HTR-8/SVneo (cell line): ENCODE measurements around the gene KYNU.

Source experiments
- DNase-seq: peaks from one replicate; pipeline ENCODE4 v3.0.0; 2011; ENCODE audit warnings: low spot score, mixed read lengths; ENCODE audit not compliant: insufficient read length
- FAIRE-seq: peaks from 2 replicates; lab custom pipeline; 2011; peaks lifted over from hg19 to GRCh38; lab: Jason Lieb, UNC

Gene KYNU

DNA sequence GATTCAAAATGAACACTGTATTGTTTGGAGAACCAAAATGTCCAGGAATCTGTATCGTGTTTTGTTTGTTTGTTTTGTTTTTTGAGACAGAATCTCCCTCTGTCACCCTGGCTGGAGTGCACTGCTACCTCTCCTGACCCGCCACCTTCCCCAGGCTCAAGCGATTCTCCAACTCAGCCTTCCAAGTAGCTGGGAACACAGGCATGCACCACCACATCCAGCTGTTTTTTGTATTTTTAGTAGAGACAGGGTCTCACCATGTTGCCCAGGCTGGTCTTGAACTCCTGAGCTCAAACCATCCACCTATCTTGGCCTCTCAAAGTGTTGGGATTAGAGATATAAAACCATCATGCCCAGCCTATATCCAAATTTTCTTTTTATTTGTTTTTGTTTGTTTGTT lies 74.6 kb downstream of the KYNU start:
- DNase-seq (no peak), FAIRE-seq (no peak)

DNA sequence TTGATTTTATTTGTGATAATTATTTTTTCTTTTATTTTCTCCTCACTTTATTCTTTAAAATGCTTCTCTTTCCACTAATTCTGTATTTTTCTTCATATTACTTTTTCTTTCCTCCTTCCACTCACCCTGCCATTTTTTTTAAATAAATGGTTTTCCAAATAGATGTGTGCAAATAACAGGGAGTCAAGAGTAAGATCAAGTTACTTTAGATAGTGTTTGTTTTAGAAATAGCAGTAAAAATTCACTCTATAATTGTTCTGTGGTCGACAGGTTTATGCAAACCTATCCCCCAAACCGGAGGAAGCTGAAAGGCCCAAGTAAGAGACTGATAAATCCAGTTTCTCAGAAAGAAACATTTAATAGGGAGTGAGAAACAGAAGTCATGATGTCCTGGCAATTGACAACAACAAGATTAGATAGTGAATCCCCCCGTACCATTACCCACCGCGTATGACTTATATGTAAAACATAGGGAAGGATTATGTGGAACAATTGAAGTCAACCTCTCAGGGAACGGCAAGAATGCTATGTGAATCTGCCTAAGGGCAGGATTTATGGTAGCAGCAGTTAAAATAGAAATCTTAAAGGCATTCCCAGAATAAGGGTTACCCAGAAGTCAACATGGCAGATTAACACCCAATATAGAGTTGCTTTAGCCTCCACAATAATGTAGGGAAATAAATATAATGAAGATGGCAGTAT lies 75.5 kb downstream of the KYNU start:
- DNase-seq, result no peak
- no peak for FAIRE-seq

DNA sequence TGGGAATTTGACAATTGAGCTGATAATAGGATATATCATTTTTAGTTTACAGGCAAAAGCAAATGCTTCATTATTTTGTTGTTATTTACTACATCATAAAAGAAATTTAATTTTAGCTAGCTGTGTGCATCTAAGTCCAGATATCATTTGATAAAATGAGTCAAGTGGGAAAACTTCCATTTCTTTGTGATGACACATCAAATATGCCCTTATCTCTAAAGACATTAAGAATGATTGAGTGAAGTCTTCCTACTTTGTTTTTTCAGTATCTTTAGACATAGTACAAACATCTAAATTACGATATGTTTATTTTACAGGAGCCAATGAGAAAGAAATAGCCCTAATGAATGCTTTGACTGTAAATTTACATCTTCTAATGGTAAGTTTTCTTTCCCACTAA lies 77.0 kb downstream of the KYNU start:
- FAIRE-seq (no peak), DNase-seq (no peak)

DNA sequence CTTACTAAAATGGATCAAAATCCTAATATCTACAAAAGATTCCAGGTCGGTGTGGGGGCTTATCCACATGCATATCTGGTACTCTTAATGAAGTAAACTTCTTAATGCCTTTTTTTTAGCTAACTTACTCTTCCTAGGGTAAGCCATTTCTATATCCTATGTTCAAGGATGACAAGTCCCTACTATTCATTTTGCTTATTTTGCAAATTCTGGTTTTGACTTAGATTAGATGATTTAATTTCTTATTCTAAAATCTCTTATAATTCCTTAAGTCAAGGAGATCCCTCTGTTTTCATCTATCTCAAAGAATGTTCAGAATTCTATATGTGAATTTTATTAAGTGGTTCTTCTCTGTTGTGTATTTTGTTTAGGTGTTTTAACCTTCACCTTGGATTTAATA lies 79.7 kb downstream of the KYNU start:
- DNase-seq, result no peak
- no peak for FAIRE-seq

DNA sequence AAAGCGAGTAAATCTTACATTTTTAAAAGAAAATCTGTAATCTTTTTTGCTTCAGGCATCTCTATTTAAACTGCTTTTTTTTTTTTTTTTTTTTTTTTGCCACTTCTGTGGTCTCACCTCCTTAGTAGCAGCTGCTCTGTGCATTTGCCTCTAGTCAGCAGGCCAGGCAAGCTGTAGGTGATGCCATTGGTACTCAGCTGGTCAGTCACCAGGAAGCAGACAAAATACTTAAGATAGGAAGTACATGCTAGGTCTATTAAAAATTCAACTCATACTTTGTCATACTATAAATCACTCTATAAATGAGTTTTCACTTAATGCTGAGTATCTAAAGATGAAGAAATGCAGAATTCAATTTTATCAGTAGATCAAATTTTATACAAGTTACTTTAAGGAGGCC lies 83.7 kb downstream of the KYNU start:
- DNase-seq (no peak), FAIRE-seq (no peak)

DNA sequence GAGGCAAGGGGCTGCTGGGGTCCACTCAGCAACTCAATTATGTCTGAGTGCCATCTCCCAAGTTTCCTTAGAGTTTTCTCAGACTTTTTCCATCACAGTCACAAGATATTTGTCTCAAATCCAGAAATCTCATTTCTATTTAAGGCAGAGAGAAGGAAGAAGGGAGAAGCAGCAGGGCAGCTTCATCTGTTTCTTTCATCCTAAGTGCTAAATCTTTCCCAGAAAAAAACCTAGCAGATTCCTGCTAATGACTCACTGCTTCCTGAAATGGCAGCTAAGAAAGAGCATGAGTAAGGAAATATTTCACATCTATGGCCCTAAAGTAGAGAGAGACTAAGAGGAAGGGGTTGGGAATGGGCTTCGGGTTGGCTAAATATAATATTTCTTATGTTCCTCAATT lies 88.0 kb downstream of the KYNU start:
- no peak for FAIRE-seq
- no peak for DNase-seq

DNA sequence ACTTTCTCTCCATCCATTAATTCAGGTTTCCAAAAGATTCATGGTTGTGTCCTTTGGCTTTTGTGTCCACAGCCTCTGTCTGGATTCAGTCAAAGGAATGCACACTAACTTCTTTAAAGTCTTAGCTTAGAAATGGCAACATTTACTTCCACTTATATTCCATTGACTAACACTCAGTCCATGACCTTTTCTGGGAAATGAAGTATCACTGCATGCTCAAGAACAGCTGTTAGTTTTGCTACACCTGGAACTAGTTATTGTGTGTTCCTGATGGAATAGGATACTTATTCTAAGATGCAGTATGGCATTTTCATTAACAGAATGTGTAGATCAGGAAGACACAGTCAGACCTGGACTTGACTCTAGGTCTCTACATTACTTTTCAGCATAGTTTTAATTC lies 88.8 kb downstream of the KYNU start:
- FAIRE-seq, result no peak

DNA sequence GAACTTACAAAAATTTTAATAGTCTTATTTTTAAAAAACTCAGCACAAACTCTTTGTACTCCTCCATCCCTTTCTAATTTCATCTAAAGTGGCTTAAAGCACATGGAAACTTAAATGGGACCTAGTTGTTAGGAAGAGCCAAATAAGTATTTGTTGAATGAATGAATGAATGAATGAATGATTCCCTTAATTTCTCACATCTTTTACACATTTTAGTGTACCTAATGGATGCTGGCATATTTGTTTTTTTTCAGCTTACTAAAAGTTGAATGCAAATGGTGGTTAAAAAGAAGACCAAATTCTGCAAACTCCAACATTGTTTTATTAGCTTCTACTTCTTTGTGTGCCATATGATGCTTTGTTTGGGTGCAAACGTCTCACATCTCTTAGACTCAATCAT lies 89.6 kb downstream of the KYNU start:
- no peak for FAIRE-seq

More for the DNA sequence above, 88.8 kb downstream of the KYNU start:
- no peak for DNase-seq

DNA sequence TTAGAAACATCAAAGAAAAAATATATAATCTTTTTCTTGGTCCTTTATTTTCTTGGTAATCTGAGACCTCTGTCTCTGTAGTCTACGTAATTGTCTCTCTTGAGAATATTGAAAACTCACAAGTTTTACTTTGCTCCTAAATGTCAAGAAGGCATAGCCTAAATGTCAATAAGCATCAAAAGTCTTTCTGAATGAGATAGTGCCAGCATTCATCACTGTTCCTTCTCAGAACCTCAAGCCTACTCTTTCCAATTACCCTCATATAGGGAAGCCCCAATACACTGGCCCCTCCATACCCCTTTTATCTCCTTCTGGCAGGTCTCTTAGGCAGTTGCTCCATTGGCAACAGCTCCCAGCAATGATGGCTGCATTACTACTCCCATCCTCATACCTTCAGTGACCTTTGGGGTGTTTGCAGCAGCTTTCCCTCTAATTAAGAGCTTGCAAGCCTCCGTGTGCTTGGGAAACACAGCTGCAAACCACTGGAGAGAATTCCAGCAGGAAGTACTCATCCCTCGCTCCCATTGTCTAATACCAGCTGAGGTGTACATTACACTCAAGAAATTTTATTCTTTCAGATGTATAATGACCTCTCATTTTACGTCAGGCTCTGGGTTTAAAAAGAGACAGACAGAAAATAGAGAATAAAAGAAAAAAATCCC lies 95.8 kb downstream of the KYNU start:
- DNase-seq, result no peak

More for the DNA sequence above, 89.6 kb downstream of the KYNU start:
- no peak for DNase-seq

DNA sequence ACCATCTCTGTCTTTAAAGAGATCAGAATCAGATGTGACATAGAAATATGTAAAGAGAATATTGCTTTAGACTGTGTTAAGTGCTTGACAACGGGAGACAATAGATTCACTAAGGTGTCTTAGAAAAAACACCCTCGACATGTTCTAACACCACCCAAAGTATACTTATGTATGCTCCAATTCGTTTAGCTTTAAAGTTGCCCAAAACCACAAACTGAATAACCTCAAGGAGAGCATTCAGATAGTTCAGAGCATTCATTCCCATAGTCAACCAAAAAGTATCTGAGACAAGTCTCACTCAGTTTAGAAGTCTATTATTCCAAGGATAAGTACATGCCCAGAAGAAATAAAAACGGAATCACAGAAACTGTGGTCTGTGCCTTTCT lies 96.4 kb downstream of the KYNU start:
- DNase-seq, result no peak
- FAIRE-seq, result no peak

More for the DNA sequence above, 95.8 kb downstream of the KYNU start:
- FAIRE-seq, result no peak

DNA sequence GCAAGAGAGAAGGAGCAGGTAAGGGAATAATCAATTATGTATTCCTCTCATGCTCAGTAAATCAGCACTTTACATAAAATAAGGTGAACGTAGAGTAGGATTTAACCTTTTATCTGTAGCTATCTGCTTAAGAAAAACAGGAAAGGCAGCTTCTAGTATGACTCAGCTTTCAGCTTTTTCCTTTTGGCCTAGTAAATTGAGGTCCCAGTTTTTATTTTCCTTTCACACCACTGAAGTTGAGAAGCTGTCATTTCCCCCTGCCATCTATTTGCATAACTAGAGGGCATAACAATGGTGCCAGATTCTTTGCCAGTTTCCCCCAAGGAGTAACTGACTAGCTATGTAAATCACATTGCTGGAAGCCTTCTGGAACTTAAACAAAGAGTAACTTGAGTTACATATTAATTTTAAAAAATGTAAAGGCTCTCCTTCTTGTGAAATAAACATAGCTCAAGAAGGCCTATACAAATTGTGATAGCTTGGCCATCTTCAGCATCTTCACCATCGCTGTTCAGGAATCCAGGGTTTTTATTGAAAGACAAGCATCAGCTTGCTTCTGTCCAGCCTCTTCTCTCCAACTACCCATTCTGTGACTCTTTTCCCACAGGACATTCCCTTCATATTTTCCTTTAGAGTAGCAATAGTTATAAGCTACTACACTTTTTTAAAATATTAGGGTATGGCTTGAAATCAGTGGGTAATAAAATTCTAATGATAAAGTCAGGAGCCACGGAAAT lies 97.0 kb downstream of the KYNU start:
- DNase-seq, result no peak
- FAIRE-seq, result no peak

DNA sequence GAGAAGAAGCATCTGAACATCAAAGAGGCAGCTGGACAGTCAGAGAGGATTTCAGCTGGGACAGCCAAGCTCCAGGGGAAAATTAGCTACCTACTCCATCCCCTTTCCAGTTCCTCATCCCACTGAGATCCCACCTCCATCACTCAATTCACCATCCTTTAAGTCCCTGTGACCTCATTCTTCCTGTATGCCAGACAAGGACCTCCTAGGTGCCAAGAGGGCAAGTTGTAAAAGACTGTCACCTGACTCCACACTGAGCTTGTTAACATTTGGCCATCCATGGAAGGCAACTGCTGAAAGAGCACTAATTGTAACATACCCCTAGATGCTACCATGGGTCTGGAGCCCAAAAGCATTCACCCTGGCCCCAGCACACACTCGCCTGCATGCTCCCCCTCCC lies 97.8 kb downstream of the KYNU start:
- FAIRE-seq (no peak), DNase-seq (no peak)

DNA sequence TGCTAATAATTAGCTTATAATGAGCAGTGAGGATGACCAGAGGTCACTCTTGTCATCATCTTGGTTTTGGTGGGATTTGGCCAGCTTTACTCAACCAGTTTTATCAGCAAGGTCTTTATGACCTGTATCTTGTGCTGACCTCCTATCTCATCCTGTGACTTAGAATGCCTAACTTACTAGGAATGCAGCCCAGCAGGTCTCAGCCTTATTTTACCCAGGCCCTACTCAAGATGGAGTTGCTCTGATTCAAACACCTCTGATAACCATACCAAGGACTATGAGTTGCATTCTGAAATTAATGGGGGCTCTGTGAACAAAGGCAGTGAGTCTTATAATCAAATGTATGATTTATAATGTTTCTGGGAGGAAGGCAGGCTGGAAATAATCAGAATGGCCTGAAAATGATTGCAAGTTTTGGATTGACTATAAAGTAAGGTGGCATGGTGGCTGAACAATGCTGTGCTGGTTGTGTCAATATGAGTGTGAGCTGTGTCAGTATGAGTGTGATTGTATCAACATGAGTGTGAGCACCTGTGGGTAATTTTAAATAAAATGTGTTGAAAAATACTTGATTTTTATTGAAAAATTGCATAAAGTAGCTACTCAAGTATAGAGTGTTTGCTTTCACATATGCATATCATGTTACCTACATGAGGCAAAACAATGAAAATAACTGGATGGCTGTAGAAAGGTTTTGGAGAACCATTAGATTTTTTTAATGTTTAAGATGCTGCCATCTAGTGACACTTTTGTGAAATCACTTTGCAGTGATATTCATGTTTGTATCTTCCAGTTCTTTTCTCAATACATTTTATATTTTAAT lies 103.0 kb downstream of the KYNU start:
- no peak for FAIRE-seq
- DNase-seq, result peak; percentile 15

DNA sequence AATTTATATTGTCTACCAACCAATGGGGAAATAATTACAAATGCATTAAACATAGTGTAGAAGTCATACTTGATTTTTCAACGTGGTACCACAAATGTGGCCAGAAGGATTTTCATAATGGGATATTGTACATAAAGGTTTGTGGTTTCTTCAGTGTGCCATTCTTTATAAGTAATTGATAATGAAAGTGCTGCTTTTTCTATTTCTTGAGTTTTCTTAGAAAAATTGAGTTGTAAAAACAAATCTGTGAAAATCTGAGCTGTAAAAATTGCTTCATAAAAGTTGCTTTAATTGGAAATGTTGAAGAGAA lies 103.6 kb downstream of the KYNU start:
- DNase-seq, result no peak
- no peak for FAIRE-seq

DNA sequence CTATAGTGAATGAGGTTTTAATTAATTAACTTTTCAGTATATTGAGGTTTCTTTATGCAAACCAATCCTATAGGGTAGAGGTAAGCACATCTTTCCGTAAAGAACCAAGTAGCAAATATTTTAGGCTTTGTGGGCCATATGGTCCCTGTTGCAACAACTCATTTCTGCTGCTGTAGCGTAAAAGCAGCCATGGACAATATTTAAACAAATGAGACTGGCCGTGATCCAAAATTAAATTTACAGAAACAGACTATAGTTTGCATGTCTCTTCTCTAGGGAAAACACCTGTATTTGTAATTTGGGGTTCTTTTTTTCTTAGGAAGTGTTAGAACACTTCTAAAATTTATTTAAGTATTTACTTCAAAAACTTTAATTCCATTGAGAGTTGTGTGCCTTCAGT lies 104.3 kb downstream of the KYNU start:
- FAIRE-seq (no peak), DNase-seq (no peak)

DNA sequence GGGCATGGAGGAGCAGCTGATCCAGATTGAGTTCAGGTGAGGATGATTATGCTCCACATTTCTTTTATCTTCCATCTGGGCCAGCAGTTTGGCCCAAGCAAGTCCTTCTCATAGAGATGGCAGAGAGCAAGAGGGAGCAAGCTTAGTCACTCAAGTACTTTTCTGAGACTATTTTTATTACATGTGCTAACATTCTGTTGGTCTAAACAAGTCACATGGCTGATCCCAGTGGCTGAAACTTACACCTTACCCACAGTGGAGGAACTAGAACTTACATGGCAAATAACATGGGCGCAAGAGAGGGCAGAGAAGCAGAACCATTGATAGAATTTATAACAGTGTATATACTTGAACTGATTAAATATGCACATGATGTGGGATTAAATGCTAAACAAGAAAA lies 105.7 kb downstream of the KYNU start:
- FAIRE-seq (no peak), DNase-seq (no peak)

DNA sequence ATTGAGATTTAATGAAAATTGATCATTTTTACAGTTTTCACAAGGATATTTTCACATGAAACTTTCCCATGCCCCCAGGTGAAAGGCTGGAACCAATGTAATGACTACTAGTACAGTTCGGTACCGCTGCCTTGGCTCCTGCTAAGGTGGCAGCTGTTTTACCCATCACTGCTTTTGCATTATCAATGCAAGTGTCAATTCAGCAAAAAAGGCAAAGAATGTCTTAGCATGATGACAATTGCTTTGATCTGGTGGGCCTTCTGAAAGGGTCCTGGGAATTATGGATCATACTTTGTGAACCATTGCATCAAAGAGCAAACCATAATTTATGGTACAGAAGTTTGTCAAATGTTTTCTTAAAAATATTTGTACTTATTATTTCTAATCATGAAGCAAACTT lies 107.2 kb downstream of the KYNU start:
- DNase-seq, result no peak
- FAIRE-seq, result no peak

DNA sequence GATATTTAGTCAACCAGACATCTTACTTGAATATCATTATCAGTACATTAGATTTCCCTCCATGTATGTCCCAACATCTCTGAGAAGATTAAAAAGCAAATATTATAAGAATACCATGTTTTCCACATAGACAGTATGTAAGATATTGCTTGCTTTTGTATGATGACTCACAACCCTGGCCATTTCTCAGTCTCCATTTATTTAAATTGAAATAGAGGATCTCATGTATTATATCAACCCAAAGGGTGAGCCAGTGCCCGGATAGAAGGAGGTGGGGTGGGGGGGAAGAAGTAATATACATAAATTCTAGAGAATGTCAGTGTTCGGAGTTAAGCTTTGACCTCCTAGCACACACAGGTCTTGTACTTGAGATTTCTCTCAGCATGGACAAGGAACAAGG lies 109.6 kb downstream of the KYNU start:
- DNase-seq (no peak), FAIRE-seq (no peak)

DNA sequence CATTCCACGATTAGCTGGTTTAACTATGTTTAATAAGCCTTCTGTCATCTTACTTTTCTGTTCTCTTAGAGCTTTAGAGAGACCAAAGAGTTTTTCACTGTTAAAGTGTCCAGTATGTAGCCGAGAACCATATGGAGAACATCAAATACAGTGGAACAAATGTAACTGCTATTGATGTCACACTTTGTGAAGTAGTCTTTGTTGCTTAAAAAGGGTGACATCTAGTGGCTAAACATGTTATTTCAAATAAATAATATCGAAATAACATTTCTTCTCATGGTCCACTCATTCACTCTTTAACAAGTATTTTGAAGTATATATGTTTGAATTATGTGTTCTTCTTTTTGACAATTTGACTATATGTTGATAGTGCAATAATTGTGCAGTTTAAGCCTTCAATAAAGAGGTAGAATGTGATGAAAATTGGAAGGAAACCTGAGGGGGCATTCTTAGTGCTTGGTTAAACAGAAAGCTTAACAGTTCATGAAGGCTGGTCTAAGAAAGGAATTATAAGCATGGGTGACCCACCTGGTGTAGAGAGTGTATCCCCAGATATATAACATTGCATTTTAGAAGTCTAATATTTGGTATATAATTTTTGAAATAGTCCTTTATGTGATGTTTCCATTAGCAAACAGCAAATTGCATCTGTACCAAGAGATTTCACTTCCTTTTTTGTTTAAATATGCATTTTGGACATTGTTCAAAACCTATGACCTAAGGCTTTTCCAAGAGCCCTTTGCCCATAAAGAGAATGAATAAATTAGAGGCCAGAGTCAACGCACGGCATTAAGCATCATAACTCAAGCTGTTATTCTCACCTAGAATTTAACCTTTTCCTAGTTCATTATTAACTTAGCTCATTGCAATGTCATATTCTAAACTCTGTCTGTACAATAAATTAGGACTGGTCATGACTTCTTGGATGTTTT lies 112.1 kb downstream of the KYNU start:
- no peak for FAIRE-seq

DNA sequence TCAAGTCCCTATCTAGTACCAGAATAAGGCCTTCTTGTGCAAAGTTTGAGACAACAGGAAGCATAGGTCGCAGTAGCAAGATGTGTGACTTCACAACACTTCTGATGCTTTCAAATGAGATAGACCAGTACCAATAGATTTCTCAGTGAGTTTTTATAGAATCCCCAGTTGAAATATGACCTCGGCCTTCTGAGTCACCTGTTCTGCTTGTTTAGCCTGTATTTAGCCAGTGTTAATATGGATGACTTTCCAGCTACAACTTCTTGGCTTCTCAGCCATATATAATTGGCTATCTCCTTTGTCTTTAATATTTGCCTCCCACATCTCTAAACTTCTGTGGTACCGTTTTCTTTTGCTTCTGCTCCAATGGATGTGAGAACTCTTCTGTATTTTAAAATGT lies 113.8 kb downstream of the KYNU start:
- DNase-seq, result no peak
- FAIRE-seq, result no peak

More for the DNA sequence above, 112.1 kb downstream of the KYNU start:
- peak; percentile 26 for DNase-seq
